NCI-H460 (cell line): ENCODE measurements around the gene PARK7. TPM values are rescaled to one million over a fixed set of nuclear protein-coding genes. Genes with fewer than 3 reads are reported as not detected.
"Not testable (repeated sequence)": the region's sequence is repeated elsewhere in the genome, so short reads cannot be mapped to it uniquely, and the experiment has no call there.

Experiments
- DNase-seq: peaks from one replicate; pipeline ENCODE4 v3.0.0-alpha.2; 2016; ENCODE audit warnings: low read depth; ENCODE audit errors: extremely low read depth
- total RNA-seq: library from RNA; depleted of rRNA; stranded (reverse); fragments of >200 nt; shearing (Covaris generic); gene quantifications from 2 replicates; pipeline ENCODE4 v1.2.3, GENCODE V29; 2014

PARK7 gene
- total RNA-seq, 1 experiment from 2014 or later = 257 TPM

DNA sequence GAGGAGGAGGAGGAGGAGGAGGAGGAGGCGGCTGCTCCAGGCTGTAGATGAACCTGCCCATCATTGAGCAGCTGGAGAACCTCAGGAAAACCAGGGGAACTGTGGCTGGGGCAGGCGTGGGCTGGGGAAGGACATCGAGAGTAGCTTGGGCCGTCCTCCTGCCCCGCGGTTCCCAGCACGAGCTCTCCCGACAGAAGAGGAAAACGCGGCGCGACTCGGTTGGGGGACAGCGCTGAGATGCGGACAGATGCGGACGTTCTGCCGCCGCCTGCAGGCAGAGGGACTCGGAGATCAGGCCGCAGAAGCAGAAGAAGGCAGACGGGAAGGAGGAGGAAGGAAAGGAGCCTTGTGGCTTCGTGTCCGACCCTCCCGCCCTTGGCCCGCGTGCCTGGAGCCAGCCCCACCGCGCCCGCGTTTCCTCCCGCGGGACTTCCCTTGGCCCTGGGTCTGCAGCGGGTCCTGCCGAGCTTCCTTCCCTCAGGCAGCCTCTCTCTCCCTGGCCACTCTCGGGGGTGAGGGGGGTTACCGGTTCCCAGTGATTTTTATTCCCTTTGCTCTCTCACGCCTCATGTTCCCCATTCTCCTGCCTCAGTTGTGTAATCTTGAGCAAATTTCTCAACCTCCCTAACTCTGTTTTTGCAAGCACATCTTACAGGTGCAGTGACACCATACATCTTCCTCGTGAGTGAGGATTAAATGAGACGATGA lies 19.1 kb upstream of the PARK7 start:
- peak; percentile 42 for DNase-seq

DNA sequence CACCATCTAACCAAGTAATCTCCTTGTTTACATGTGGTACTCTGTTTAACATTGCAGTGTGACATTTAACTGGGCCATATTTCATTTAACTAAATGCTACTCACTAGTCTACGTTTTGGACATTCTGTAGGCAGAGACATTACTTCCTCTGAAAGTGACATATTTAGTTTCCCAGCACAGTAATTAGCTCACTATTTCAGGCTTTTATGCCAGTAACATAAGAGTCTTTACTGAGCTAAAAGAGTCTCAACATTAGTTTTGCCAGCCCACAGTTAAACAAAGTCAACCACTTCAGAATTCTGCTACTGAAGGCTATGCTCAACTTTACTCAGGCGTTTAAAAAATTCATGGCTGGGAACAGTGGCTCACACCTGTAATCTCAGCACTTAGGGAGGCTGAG lies 18.3 kb upstream of the PARK7 start:
- no peak for DNase-seq

DNA sequence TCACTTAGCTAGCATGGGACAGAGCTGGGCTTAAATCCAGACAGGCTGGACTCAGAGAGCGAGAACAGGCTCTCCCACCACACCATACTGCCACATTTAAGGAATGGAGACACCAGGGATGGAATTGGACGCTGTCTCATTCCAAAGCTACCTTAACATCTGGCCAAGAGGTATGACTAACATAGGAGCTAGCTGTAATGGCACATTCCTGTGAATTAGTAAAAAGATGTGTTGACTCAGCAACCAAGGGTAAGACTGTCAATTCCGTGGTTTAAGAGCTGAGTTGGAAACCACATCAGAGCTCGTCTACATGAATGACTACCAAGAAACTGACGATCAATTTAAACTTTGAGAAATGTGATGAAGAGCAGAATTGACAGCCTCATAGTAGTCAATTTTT lies 12.6 kb upstream of the PARK7 start:
- DNase-seq = no peak

DNA sequence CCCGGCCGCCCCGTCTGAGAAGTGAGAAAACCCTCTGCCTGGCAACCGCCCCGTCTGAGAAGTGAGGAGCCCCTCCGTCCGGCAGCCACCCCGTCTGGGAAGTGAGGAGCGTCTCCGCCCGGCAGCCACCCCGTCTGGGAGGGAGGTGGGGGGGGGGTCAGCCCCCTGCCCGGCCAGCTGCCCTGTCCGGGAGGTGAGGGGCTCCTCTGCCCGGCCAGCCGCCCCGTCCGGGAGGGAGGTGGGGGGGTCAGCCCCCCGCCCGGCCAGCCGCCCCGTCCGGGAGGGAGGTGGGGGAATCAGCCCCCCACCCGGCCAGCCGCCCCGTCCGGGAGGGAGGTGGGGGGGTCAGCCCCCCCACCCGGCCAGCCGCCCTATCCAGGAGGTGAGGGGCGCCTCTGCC lies 8.7 kb upstream of the PARK7 start:
- DNase-seq = not testable (repeated sequence)

DNA sequence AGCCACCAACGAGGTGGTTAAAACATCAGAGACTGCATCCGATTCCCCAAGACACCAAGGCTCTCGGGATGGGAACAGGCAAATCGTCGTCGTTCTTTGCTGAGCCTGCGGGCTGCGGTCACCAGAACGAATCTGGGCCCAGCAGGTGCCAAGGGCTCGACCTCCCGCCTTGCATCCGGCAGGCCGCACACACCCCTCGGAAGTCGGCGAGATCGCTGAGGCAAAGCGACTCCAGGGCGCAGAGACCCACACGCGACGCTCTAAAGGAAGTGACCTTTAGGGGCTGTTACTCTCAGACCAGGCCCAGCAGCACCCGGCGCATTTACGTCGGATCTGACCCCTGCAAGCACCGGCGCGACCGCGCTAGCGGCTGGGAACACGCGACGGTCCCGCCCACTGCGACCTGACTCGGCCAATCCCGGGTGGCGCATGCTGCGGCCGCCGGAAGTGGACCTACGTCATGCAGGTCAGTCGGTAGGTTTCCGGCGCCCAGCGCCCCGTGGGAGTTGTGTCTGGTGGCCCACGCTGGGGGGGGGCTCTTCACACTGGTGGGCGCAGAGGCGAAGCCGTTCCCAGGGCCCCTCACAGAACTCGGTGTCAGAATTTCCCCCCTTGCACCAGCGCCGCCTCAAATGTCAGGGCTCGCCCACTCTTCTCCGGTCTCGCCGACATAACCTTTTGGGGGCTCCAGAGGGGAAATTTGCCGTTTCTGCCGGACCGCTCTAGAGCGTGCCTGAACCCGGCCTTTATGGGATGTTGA lies 7.5 kb upstream of the PARK7 start:
- peak; percentile 81 for DNase-seq

DNA sequence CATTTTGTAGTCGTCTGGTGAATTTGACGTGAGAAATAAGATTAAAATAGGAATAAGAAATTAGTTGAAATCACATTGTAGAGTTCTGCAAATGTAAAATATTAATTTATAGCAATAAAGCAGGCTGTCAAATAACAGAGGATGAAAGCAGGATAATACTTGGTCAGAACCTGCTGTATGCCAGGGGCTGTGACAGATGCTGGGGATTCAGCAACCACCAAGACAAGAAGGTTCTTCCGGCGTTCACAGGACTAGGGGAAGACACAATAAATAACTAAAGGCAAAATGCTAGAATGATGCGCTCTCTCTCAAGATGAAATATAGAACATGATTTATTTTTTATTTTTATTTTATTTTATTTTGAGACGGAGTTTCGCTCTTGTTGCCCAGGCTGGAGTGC lies 6.8 kb upstream of the PARK7 start:
- DNase-seq = no peak

DNA sequence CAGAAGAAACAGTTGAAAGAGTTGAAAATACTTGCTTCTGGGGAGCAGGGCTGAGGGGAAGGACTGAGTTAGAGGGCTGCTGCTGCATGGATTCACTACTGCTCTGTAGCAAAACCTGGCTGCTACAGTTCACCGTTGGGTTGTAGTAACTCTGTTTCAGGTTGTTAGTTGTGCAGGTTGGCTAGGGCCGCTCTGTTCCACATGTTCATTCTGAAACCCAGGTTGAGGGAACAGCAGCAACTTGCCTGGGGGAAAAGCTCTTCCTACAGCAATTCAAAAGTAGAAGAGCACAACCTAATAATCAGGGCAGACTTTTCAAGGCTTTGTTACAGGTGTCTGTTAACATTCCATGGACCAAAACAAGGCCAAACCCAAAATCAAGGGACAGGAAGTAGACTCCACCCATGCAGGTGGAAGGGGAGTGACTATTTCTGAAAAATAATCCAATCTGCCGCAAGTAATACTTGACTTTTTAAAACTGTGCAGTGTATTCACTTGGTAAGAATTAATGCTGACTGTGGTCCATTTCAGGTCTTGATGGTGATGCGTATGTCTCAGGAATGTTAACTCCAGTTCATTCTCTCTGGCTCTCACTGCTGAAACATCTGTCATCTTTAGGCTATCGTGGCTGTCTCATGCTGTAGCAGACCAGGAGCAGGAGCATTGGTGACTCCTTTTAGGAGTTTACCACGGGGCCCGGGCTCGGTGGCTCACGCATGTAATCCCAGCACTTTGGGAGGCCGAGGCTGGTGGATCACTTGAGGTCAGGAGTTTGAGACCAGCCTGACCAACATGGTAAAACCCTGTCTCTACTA lies 5.1 kb upstream of the PARK7 start:
- DNase-seq = no peak

DNA sequence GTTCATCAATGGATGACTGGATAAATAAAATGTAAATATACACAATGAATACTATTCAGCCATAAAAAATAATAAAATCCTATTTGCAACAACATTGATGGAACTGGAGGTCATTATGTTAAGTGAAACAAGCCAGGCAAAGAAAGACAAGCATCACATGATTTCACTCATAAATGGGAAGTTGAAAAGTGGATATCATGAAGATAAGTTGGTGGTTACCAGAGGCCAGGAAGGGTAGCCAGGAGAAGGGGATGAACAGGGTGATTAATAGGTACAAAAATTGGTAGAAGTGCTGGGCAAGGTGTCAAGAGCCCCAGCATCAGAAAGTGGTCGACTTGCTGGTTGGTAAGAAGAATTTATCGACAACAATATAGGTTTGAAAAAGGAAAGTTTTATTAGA lies 1.3 kb upstream of the PARK7 start:
- DNase-seq = no peak

DNA sequence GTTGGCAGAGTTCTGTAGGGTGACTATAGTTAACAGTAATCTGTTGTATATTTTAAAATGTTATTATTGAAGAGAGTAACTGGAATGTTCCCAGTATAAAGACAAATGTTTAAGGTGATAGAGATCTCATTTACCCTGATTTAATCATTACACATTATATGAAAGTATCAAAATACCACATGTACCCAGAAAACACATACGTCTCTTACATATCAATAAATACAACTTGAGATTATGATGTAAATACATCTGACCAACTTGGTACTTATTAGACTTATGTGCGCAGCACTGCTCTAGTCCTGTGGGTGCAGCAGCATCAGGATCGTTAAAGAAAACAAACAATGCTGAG lies 670 bp upstream of the PARK7 start:
- no peak for DNase-seq

DNA sequence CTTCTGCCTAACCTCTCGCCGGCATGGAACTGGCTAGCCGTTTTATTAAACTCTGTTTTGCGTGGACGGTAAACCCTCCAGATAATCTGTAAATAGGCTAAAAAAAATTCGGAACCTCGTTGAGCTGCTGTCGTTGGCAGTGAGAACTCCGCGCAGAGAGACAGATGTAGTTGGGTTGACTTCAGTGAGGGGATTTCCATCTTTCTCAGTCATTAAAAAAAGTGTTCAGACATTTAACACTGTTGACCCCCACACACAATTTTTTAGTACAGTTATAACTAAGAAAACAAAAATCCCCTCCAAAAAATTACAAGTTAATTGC lies 464 bp downstream of the PARK7 start:
- no peak for DNase-seq

DNA sequence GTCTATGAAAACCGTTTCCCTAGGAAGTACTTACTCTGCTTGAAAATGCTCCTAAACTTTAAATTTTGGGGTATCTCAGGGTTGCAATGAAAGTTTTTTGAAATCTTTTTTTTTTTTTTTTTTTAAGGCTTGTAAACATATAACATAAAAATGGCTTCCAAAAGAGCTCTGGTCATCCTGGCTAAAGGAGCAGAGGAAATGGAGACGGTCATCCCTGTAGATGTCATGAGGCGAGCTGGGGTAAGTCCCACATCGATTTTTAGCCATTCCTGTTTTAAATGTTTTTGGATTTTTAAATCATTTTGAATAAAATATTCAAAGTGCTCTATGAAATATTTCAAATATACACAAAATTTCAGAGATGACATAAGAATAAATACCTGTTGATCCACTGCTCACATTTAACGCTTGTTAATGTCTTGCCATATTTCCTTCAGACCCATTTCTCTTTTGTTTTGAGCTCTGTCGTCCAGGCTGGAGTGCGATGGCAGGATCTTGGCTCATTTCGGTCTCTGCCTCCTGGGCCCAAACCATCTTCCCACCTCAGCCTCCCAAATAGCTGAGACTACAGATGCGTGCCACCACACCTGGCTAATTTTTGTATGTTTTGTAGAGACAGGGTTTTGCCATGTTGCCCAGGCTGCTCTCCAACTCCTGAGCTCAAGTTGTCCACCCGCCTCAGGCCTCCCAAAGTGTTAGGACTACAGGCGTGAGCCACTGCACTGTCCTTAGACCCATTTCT lies 1.3 kb downstream of the PARK7 start:
- DNase-seq = no peak

DNA sequence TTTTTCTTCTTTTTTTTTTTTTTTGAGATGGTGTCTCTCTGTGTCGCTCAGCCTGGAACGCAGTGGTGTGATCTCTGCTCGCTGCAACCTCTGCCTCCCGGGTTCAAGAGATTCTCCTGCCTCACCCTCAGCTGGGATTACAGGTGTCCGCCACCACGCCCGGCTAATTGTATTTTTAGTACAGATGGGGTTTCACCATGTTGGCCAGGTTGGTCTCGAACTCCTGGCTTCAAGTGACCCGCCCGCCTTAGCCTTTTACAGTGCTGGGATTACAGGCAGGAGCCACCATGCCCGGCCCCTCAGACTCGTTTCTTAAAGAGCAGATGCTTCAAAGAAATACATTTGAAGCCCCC lies 1.8 kb downstream of the PARK7 start:
- not testable (repeated sequence) for DNase-seq

DNA sequence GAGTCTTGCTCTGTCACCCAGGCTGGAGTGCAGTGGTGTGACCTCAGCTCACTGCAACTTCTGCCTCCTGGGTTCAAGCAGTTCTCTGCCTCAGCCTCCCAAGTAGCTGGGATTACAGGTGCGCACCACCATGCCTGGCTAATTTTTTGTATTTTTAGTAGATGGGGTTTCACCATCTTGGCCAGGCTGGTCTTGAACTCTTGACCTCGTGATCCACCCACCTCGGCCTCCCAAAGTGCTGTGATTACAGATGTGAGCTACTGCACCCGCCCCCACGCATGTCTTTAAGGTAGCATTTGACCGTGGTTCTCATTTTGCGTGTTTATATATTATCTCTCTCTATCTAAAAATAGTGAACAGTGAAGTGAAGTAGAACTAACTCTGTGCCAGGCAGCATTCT lies 2.3 kb downstream of the PARK7 start:
- DNase-seq = not testable (repeated sequence)

DNA sequence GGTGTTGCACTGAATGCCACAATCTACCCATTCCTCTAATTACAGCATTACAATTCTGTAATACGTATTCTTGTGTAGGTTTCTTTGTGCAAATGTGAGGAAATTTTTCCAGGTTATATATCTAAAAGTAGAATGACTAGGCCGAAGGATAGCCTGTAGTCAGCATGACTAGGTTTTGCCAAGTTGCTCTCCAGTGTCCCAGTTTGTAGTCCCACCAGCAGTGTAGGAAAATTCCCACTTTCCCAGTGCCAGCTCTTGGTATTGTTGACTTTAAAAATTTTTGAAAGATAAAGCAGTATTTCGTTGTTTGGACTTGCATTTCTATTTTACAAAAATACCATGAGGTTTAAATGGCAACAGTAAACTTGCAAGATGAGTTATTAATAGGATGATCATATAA lies 3.0 kb downstream of the PARK7 start:
- DNase-seq = no peak

DNA sequence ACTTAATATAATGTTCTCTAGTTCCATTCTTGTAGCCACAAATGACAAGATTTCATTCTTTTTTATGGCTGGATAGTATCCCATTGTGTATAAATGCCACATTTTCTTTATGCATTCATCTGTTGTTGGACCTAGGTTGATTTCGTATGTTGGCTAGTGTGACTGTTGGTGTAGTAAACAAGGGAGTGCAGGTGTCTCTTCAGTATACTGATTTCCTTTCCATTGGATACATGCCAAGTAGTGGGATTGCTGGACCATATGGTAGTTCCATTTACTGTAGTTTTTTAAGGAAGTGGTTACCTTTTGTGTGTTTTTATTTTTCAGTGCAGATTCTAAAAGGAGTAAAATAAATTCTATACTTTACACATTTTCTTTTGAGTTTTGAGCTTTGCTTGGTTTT lies 5.7 kb downstream of the PARK7 start:
- no peak for DNase-seq

DNA sequence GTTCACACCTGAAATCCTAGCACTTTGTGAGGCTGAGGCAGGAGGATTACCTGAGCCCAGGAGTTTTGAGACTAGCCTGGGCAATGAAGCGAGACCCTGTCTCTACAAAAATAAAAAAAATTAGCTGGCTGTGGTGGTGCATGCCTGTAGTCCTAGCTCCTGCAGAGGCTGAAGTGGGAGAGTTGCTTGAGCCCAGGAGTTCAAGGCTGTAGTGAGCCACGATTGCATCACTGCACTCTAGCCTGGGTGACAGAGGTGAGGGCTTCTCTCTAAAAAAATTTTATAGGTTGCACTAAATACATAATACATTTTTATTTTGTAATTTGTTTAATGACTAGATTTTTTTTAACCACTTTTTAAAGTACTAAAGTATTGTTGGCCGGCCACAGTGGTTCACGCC lies 6.1 kb downstream of the PARK7 start:
- no peak for DNase-seq

DNA sequence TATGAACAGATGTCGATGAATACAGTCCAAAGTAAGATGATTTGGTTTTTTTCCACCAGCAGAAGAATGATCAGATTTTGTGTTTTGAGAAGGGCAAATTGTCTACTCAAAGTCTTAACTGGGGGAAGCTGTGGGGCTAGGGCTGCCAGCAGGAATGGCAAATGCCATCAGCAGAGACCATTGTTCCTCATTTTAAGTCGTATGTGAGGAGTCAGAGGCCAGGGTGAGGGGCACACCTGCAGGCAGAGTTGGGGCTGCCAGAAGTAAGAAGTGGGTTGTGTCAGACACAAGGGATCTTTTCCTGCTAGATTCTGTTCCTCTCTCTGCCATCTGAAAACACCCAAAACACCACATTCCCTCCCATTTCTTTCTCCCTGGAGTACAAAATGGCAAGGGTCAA lies 8.7 kb downstream of the PARK7 start:
- DNase-seq = no peak

DNA sequence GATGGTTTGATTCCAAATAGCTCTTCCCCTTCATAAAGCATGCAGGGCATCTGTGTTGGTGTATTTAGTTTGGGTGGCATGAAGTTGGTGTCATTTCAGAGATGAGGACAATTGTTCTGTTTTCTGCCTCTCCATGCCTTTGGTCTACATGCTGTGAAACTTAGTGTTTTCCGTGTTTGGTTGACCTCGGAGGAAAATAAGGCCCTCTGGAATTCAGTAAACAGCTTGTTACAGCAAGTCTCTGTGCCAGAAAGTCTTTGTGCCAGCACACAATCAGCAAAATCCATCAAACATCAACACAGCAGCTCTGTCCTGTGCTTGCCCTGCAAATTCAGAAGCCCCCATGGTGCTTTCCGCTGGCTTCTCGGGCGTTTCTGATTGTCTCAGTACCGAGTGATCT lies 9.5 kb downstream of the PARK7 start:
- DNase-seq = no peak

DNA sequence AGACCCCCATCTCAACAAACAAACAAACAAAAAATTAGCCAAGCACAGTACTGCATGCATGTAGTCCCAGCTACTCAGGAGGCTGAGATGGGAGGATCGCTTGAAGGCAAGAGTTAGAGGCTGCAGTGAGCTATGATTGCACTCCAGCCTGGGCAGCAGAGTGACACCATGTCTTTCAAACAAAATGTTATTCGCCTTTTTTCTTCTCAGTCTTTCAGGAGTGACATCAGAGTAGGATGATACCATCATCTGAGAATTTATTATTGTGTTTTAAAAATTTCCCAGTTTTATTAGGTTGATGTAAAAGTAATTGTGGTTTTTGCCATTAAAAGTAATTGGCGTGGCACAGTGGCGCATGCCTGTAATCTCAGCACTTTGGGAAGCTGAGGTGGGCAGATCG lies 10.8 kb downstream of the PARK7 start:
- no peak for DNase-seq

DNA sequence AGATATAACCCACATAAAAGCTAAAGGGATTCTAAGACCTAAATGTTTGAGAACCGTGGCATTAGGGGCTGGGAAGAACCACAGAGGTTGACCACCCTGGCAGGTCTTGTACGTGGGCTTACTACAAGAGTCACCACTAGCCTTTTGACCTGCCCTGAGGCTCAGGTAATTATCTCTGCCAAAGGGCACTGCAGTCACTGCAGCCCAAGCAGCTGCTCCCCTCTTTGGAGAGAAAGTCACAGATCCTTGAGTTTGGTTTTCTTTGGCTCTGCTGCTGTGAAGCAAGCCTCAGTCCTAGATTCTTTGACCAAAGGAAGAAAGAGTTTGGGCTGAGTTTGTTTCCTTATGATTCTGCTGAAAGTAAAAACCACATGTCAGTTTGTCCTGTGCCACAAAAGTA lies 11.6 kb downstream of the PARK7 start:
- DNase-seq = no peak

DNA sequence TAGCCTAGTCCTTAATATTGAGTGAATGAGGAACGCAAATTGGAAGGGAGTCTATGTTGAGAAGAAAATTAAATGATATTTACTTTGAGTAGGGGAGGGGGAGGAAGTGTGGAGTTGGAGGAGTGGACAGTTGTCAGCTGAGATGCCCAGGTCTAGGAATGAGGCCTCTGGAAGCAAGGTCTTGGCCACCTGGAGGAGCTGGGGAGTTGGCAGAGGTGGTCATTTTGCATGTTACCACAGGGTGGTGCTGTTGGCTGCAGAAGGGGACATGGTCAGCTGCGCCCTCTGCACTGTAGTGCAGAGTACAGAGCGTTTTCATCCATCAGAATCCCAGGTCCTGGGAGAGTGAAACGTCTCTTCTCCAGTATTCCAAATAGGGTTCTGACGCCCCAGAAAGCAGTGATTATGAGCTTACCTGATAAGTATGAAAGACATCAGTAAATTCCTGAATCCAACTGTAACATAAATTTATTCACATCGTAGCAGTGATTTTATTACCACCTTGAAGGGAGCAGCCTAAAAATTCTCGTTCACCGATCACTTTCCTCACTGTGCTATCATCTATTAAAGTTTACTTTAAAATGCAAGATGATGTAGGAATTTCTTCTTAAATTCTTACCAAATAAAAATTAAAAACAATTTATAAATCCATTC lies 13.8 kb downstream of the PARK7 start:
- DNase-seq = peak; percentile 81
